DMS153 treated with DMSO at 0.1 percent for 48 hours (cell line): ENCODE results near the gene BTNL2.
"Not testable (repeated sequence)": the region's sequence is repeated elsewhere in the genome, so short reads cannot be mapped to it uniquely, and the experiment has no call there.

Experiments used
- DNase-seq: peaks from one replicate; lab custom pipeline; 2025; ENCODE audit not compliant: unreplicated experiment; lab: John Stamatoyannopoulos, UW

Gene BTNL2, protein sequence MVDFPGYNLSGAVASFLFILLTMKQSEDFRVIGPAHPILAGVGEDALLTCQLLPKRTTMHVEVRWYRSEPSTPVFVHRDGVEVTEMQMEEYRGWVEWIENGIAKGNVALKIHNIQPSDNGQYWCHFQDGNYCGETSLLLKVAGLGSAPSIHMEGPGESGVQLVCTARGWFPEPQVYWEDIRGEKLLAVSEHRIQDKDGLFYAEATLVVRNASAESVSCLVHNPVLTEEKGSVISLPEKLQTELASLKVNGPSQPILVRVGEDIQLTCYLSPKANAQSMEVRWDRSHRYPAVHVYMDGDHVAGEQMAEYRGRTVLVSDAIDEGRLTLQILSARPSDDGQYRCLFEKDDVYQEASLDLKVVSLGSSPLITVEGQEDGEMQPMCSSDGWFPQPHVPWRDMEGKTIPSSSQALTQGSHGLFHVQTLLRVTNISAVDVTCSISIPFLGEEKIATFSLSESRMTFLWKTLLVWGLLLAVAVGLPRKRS

DNA sequence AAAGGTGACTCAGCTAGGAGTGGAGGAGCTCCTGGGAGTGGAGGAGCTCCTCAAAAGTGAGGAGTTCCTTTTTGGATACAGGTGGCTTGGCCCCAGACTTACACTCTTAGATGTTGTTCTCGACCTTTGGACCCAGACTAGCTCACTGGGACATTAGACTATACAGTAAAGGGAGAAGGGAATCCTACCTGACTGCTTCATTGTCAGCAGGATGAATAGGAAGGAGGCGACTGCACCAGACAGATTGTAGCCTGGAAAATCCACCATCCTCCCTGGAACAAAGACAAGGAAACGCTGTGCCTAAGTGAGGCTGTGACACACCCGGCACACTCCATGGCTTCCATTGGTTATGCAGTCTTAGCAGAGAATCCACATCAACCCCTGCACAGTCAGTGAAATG, at the start of gene BTNL2:
Gene BTNL2 (minus strand): TSS at position 325 of the 400 bp plus-strand sequence. CDS start 58 bp downstream, at position 267.
- no peak for DNase-seq

DNA sequence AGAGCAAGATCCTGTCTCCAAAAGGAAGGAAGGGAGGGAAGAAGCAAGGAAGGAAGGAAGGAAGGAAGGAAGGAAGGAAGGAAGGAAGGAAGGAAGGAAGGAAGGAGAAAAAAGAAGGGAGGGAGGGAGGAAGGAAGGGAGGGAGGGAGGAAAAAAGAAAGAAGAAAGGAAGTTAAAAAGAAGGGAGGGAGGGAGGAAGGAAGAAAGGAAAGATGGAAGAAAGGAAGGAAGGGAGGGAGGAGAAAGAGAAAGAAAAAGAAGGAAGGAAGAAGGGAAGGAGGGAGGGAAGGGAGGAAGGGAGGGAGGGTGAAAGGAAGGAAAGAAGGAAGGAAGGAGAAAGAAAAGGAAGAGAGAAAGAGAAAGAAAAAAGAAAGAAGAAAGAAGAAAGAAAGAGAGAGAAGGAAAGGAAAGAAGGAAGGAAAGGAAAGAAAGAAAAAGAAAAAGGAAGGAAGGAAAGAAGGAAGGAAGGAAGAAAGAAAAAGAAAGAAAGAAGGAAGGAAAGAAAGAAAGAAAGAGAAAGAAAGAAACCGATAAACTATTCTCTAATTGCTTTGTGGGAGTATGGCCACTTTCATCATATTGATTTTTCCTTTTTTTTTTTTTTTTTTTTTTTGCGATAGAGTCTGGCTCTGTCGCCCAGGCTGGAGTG, 42.2 kb upstream of the BTNL2 start:
- no peak for DNase-seq

DNA sequence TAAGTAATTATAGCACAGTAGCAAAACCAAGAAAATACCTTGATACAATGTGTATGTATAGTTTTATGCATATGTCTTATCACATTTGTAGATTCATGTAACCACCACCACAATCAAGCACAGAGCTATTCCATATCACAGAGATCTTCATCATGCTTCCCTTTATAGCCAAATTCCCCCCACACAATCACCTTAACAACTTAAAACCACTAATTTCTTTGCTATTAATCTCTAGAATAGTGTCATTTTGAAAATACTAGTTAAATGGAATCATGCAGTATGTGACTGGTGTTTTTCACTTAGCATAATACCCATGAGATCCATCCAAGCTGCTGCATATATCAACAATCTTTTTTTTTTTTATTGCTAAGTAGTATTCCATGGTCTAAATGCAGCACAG, 41.0 kb upstream of the BTNL2 start:
- DNase-seq = no peak

DNA sequence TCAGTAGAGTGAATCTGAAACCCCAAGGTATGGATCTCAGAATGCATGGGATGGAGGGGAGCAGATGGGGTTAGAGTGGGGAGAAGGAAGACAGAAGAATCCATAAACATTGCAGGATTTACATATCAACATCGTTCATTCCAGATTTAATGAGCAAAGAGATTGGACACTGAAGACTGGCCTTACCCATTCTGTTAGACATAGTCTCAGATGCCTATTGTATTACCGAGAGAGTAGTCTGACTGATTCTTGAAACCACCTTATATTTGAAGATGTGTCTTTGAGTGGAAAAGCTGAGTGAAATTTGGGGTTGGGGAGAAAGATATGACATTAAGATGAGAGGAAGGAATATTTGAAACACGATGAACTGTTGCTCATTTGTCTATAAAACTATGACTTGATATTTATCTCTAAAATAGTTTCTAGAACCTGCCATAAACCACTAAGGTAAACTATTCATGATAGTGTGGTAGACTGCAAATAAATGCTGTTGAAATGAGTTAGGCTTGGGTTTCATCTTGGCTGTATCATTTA, 38.4 kb upstream of the BTNL2 start:
- DNase-seq = no peak

DNA sequence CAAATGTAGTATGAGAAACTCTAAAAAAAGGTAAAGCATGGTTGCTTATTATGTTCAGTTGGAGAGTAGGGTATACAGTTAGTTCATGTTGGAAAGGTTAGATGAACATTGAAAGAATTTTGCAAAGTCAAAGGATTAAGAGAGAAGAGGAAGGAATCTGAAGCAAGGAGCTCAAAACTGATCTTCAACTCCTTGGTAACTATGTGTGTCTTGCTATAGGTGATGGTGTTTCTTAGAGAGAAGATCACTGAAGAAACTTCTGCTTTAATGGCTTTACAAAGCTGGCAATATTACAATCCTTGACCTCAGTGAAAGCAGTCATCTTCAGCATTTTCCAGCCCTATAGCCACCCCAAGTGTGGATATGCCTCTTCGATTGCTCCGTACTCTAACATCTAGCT, 37.5 kb upstream of the BTNL2 start:
- no peak for DNase-seq

DNA sequence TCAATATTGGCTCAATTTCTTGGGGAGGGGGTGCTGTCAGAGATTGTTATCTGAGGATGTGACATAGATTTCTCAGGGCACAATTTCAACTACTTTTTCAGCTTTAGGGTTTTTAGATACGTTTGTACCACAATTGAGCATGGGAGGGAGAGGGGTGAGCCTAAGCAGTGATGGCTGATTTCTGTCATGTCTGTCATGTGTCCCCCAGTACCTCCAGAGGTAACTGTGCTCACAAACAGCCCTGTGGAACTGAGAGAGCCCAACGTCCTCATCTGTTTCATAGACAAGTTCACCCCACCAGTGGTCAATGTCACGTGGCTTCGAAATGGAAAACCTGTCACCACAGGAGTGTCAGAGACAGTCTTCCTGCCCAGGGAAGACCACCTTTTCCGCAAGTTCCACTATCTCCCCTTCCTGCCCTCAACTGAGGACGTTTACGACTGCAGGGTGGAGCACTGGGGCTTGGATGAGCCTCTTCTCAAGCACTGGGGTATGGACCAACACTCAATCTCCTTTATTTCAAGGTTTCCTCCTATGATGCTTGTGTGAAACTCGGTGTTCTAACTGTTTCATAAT, 36.1 kb upstream of the BTNL2 start:
- no peak for DNase-seq

DNA sequence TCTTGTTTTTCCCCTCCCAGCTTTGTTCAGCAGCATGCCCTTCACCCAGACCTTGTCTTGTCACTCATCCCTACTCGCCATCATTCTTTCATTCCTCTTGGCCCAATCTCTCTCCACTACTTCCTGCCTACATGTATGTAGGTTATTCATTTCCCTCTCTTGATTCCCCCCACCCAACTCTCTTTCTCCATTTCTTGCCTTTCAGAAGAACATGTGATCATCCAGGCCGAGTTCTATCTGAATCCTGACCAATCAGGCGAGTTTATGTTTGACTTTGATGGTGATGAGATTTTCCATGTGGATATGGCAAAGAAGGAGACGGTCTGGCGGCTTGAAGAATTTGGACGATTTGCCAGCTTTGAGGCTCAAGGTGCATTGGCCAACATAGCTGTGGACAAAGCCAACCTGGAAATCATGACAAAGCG, 35.3 kb upstream of the BTNL2 start:
- no peak for DNase-seq

DNA sequence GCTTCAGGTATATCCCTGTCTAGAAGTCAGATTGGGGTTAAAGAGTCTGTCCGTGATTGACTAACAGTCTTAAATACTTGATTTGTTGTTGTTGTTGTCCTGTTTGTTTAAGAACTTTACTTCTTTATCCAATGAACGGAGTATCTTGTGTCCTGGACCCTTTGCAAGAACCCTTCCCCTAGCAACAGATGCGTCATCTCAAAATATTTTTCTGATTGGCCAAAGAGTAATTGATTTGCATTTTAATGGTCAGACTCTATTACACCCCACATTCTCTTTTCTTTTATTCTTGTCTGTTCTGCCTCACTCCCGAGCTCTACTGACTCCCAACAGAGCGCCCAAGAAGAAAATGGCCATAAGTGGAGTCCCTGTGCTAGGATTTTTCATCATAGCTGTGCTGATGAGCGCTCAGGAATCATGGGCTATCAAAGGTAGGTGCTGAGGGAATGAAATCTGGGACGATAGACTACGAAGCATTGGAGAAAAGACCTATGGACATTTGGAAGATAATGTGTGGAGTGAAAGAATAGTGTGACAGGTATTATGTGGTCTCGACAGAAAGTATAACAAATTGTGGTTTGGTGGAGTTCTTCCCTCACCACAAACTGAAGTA, 32.7 kb upstream of the BTNL2 start, which contains the start of gene HLA-DRA:
Gene HLA-DRA (plus strand): TSS at position 286 of the 613 bp plus-strand sequence. CDS start 64 bp downstream, at position 350.
- no peak for DNase-seq

DNA sequence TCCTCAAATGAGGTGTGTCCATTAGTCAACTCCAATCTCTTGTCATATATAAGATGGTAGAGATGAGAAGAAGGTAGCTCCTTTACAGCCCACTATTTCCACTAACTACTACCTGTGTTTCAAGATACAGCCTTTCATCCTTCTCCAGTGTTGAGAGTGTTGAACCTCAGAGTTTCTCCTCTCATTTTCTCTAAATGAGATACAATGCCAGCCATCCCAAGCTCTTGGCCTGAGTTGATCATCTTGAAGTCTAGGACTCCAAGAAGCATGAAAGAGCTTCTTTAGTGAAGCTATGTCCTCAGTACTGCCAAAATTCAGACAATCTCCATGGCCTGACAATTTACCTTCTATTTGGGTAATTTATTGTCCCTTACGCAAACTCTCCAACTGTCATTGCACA, 32.2 kb upstream of the BTNL2 start:
- DNase-seq = no peak

DNA sequence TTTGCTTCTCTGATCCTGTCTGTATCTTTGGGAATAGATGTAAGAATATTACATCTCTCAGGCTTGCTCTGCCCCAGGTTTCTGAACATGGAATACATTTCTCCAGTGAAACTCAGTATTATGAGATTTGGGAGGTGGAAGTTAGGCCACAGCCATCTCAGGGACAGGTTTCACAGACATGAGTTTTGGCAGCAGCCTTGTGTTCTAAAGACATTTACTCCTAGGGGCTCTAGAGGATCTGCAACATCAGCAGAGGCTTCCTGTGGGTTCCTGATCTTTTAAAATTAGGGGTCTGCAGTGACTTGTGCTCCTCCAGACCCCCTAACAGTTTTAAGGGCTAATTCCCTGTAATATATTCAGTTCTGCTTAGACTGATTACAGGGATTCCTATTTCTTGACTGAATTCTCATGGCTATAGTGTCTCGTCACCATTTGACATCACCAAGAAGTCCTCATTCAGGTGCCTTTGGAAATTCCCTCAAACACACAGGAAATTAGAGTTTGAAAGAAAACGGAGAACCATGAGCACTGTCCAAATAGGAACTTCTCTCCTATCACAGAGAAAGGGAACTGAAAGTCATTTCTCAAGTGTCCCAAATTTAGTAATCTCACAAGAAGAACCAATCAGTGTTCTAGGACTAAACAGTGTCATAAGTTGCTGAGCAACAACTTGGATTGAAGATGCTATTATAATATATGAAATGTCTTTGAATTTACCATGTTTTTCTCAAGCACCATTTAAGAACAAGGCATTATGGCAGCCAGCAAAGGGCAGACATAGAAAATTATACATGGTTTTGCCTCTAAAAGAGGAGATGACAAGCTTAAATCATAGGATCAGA, 30.2 kb upstream of the BTNL2 start:
- DNase-seq = no peak

DNA sequence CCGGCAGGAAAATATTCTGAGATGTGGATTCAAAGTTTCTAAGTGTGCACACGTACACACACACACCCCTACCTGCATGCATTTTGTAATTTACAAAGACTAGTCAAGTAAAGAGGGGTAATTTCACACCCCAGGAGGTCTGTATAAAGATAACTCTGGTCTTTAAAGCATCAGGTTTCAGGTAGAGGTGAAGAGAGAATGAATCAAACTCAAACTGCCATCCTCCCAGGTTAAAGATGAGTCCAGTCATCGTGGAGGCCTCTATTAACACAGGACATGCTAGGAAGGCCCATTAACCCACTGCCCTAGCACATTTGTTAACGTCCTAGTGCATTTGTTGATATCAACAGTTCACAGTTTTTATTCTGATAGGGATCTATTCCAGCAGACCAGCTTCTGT, 29.2 kb upstream of the BTNL2 start:
- DNase-seq = no peak

DNA sequence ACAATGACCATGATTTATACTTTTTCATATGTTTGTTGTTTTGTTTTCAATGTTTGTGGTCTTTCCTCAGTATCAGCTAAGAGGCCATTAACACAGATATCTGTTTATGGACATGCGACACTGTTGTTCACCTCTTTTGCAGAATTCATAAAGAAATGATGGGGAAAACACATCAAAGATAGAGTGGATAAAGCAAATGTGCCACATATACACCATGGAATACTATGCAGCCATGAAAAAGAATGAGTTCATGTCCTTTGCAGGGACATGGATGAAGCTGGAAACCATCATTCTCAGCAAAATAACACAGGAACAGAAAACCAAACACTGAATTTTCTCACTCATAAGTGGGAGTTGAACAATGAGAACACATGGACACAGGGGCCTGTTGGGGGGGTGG, 27.0 kb upstream of the BTNL2 start:
- DNase-seq = not testable (repeated sequence)

DNA sequence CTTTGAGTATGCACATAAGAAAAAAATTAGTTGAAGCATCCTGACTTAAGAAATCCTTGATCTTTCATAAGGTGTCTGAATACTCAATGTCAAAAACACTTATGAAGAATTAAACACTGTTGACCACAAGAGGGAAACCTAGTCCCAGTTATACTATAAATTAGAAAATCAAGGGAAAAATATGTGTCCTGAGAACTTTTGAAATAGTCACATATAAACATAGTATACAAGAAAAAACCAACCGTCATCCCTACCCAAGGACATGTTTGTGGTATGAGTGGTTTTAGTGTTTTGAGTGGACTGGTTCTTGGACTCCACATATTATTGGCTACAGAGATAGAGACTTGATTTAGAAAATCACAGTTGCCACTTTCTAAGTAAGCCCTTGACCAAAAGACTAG, 25.1 kb upstream of the BTNL2 start:
- peak; percentile 6 for DNase-seq

DNA sequence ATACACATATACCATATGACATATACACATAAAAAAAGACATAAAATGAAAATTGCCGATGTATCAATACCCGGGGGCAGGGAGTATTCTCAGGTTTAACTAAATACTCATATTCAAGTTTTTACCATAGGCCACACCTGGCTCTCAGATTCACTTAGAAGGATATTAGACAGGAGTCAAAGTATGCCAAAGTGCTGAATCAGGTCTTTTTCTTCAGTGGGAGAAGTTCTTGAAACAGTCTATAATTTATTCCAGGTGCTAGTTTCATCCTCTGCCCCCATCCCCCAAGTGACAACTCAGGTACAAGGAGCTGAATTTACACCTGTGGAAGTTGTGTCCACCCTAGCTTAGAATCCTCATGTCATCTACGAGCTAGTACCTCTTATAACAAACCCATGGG, 24.2 kb upstream of the BTNL2 start:
- DNase-seq = no peak

DNA sequence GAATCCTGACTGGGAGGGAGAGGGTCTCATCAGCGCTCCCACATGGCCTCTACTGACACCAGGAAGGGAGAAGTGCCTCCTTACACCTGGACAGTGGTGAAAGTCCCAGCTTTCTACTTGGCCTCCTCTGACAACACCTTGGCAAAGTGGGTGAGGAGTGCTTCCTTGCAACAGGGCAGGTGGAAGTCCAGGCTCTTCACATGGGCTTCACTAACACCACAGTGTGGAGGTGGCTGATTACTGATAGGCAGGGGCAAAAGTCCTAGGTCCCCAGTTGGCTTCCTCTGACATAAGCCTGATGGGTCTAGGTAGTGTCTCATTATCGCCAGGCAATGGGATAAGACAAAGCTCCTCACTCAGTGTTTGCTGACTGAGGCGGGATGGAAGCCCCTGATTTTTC, 23.2 kb upstream of the BTNL2 start:
- no peak for DNase-seq

DNA sequence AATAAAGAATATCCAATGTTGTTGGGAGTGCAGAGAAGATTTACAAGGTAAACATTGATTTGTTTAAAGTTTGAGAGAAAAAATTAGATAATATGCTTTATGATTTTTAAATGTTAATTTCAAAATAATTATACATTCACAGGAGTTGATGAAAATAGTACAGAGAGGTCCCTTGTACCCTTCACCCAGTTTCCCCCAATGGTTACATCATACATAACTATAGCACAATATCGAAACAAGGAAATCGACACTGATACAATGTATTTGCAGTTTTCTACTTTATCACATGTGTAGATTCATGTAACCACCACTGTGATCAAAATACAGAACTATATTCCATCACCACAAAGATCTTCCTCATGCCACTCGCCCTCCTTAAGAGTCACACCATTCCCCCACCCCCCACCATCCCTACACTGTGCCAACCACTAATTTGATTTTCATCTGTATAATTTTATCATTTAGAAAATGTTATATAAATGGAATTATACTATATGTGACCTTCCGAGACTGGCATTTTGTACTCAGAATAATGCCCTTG, 21.0 kb upstream of the BTNL2 start:
- no peak for DNase-seq

DNA sequence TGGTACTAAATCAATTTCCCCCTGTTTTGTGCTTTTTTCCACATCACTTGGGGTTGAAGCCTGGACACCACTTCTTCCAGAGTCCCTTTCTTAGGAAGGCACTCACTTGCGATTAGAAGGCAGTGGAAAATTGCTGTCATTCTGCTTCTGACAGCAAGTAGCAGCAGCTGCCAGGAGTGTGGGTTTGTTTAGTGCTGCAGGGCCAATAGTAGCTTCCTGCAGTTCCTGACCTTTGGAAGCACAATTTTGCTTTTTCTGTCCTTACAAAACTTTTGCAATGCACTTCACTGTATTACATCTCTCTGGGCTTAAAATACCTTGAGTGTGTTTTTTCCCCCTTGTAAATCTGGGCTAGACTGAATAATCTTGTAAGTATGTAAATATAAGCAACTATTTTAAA, 20.2 kb upstream of the BTNL2 start:
- DNase-seq = no peak

DNA sequence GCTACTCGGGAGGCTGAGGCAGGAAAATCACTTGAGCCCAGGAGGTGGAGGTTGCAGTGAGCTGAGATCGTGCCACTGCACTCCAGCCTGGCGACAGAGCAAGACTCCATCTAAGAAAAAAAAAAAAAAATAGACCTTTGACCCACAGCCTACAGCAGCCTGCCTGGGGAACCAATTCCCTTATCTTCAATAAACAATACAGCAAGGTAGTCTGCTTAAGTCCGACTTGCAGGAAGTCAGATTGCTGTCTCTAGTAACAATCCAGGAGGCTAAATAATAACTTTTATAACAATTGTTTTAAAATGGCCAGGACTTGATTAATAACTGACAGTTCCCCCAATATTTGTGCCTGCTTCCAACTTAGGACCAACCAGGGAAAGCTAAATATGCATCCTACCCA, 19.4 kb upstream of the BTNL2 start:
- DNase-seq = no peak

DNA sequence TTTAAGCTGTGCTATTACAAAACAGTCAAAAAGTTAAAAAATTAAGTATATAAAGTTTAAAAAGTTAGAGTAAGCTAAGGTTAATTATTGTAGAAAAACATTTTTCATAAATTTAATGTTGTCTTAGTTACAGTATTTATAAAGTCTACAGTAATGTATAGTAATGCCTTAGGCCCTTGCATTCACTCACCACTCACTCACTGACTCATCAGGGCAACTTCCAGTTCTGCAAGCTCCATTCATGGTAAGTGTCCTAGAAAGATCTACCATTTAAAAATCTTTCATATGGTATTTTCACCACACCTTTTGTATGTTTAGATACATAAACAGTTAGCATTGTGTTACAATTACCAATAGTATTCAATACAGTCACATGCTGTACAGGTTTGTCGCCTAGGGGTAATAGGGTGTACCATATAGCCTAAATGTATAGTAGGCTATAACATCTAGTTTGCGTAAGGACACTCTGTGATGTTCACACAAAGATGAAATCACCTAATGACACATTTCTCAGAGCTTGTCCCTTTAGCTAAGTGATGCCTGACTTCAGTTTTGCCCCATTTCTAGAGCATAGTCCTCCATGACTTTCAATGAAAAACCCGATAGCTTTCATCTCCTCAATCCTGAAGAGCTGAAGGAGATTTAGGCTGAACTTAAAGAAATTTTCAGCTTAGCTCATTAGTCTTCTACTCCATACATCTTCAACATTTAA, 17.8 kb upstream of the BTNL2 start:
- DNase-seq = no peak

DNA sequence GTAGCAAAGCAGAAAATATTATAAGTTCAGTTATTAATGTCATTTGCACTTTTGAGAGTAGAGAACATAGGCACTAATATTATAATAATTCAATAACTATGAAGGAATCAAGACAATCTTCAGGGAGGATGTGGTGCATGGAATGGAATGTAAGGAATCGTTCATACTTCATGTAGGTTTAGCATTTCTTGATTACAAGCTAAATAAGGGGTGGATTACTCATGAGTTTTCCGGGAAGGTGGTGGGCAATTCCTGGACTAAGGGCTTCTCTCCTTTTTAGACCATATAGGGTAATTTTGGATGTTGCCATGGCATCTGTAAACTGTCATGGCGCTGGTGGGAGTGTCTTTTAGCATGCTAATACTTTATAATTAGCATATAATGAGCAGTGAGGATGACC, 9.1 kb upstream of the BTNL2 start:
- DNase-seq = no peak
